Measurements from ENCODE around the gene ROR1. TPM values are rescaled to one million over a fixed set of nuclear protein-coding genes. Genes with fewer than 3 reads are reported as not detected.

The ROR1 gene
- polyA plus RNA-seq, 3 donors: 22.6 to 31.2 (median 28.9) TPM

GRCh38 chr1:64006276-64007051 lies 232.6 kb downstream of the ROR1 start:
- DNase-seq: no peak

- no peak for DNase-seq
These were observed 236.5 kb downstream of the ROR1 start for GRCh38 chr1:64010316-64010715.

- DNase-seq: no peak
These were observed 239.6 kb downstream of the ROR1 start for GRCh38 chr1:64013395-64013794.

GRCh38 chr1:64019818-64020217 lies 246.0 kb downstream of the ROR1 start:
- DNase-seq: no peak

GRCh38 chr1:64021066-64021465 lies 247.2 kb downstream of the ROR1 start:
- no peak for DNase-seq

- no peak for DNase-seq
These were observed 251.2 kb downstream of the ROR1 start for GRCh38 chr1:64025051-64025450.

GRCh38 chr1:64029037-64029436 lies 255.2 kb downstream of the ROR1 start:
- no peak for DNase-seq

GRCh38 chr1:64030411-64030810 lies 256.6 kb downstream of the ROR1 start:
- no peak for DNase-seq

- no peak for DNase-seq
These were observed 257.4 kb downstream of the ROR1 start for GRCh38 chr1:64031236-64031635.

GRCh38 chr1:64033667-64034220 lies 259.9 kb downstream of the ROR1 start:
- DNase-seq: no peak

- no peak for DNase-seq
These were observed 262.7 kb downstream of the ROR1 start for GRCh38 chr1:64036549-64036948.

- DNase-seq: no peak
These were observed 264.3 kb downstream of the ROR1 start for GRCh38 chr1:64038119-64038518.

- no peak for DNase-seq
These were observed 265.1 kb downstream of the ROR1 start for GRCh38 chr1:64038965-64039364.

- DNase-seq: peak; percentile 69
These were observed 265.6 kb downstream of the ROR1 start for GRCh38 chr1:64039390-64039926.

- DNase-seq: peak; percentile 61
These were observed 267.7 kb downstream of the ROR1 start for GRCh38 chr1:64041371-64042131.

GRCh38 chr1:64042331-64043100 lies 268.7 kb downstream of the ROR1 start:
- DNase-seq: peak; percentile 73

- no peak for DNase-seq
These were observed 269.5 kb downstream of the ROR1 start for GRCh38 chr1:64043288-64043687.

GRCh38 chr1:64043976-64044375 lies 270.2 kb downstream of the ROR1 start:
- DNase-seq: no peak

- no peak for DNase-seq
These were observed 272.4 kb downstream of the ROR1 start for GRCh38 chr1:64046243-64046642.

GRCh38 chr1:64046891-64047290 lies 273.1 kb downstream of the ROR1 start:
- no peak for DNase-seq

- DNase-seq: no peak
These were observed 273.8 kb downstream of the ROR1 start for GRCh38 chr1:64047549-64047996.
